A673 (cell line): ENCODE data around the gene ZNF141.

Experiments used
- CTCF ChIP-seq: fragments of 300-800, 200-600 bp; sonication (generic); conservative IDR thresholded peaks from 2 replicates; pipeline ENCODE4 v1.5.1; 2017; ENCODE audit warnings: low read depth, mild to moderate bottlenecking, antibody characterized with exemption, low read length, moderate library complexity, mixed read lengths
- EZH2 ChIP-seq: fragments of 200-600 bp; sonication (generic); IDR thresholded peaks from 2 replicates; pipeline ENCODE4 v1.6.1; 2017; ENCODE audit warnings: borderline replicate concordance, low read depth, mild to moderate bottlenecking, mixed read lengths, antibody characterized with exemption, low read length; ENCODE audit not compliant: poor library complexity, severe bottlenecking

GRCh38 chr4:294732-295131 lies 42.9 kb upstream of the ZNF141 start:
- TF ChIP-seq CTCF (no peak), EZH2 (no peak)
